ENCODE data around the gene NEBL. TPM values are rescaled to one million over a fixed set of nuclear protein-coding genes. Genes with fewer than 3 reads are reported as not detected.

The NEBL gene
- total and polyA plus RNA-seq, 11 donors: 187 to 855 (median 579) TPM

DNA sequence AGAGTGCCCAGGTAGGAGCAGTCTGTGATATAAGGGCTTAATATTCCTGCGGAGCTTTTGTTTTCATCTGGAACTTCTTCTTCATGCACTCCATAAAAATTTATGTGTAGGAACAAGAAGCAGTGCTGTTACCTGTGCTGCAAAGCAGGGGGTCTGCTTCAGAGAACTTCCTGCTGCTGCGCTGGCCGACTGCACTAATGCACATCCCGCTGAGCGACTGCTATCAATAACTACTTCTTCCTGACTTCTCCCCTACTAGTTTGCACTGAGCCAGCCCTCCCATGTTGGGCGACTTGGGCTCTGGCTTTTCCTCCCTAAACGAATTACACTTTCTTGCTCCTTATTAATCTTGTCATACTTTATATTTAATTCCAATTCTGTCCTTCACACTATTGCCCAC lies 150.3 kb downstream of the NEBL start:
- Histone ChIP-seq H3K27me3 (no peaks in the 10 kb centered on the region), H3K27ac (no peak overlapping the region), H3K4me3 (no peak overlapping the region), H3K36me3 (no peaks in the 10 kb centered on the region), H3K4me1 (peaks cover 0 to 4% (median 0%) of the 10 kb centered on the region in 12 donors), H3K9me3 (peaks cover 0 to 29% (median 20%) of the 10 kb centered on the region in 12 donors)
- DNase-seq (no peak), ATAC-seq (no peak)
- TF ChIP-seq, protein P1, sequence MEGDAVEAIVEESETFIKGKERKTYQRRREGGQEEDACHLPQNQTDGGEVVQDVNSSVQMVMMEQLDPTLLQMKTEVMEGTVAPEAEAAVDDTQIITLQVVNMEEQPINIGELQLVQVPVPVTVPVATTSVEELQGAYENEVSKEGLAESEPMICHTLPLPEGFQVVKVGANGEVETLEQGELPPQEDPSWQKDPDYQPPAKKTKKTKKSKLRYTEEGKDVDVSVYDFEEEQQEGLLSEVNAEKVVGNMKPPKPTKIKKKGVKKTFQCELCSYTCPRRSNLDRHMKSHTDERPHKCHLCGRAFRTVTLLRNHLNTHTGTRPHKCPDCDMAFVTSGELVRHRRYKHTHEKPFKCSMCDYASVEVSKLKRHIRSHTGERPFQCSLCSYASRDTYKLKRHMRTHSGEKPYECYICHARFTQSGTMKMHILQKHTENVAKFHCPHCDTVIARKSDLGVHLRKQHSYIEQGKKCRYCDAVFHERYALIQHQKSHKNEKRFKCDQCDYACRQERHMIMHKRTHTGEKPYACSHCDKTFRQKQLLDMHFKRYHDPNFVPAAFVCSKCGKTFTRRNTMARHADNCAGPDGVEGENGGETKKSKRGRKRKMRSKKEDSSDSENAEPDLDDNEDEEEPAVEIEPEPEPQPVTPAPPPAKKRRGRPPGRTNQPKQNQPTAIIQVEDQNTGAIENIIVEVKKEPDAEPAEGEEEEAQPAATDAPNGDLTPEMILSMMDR (IDR thresholded peaks at IDR 0.05): no peak
- no peak for TF ChIP-seq POLR2A (IDR thresholded peaks at IDR 0.05)
- 83 to 89% (median 87%) methylated on average over 7 of the region's 7 CpGs for WGBS, 4 donors
- intact Hi-C loops (cut with DNase I): no loop called here

DNA sequence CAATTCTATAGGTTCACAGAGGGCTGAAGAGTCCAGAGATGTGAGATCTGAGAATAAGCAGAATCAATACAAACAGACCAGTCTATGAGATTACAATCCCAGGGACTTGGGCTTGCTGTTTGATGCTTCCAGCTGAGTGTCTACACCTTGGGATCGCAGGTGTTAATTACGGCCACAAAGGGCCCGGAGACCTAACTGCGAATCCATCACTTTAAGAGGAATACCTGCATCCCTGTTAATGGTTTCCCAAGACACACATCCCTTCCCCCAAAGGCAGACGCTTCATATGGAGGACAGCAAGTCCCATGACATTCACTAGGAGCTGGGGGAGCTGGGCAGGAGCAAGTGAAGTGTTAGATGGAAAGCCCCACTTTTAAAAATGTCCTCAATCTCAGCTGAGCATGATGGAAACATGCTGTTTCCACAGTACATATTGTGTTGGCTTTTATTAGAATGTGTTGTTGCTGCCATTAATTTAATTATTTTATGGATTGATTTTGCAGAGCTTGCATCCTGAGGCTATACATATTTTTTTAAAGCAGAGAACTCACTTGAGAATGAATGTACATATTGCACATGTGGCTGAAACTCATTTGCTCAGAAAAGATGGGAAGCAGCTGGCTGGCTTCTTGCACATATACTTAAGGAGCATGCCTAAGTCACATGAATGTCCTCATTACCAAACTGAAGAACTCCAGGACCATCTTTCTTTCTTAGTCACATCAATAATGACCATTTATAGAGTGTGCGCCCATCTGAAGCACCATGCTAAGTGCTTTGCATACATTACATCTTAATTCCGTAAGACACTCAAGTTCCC lies 151.3 kb downstream of the NEBL start:
- peaks cover 0 to 22% (median 13%) of the 10 kb centered on the region in 12 donors for H3K9me3 ChIP-seq
- H3K27ac ChIP-seq: no peak overlapping the region
- no peak for TF ChIP-seq POLR2A (IDR thresholded peaks at IDR 0.05)
- TF ChIP-seq, protein P1 (IDR thresholded peaks at IDR 0.05): no peak
- peaks cover 0 to 4% (median 0%) of the 10 kb centered on the region in 12 donors for H3K4me1 ChIP-seq
- intact Hi-C loops (cut with DNase I): no loop called here
- ATAC-seq: no peak
- no peaks in the 10 kb centered on the region for H3K36me3 ChIP-seq
- H3K4me3 ChIP-seq: no peak overlapping the region
- WGBS, 4 donors: 82 to 88% (median 83%) methylated on average over 7 of the region's 7 CpGs
- H3K27me3 ChIP-seq: no peaks in the 10 kb centered on the region
- no peak for DNase-seq

DNA sequence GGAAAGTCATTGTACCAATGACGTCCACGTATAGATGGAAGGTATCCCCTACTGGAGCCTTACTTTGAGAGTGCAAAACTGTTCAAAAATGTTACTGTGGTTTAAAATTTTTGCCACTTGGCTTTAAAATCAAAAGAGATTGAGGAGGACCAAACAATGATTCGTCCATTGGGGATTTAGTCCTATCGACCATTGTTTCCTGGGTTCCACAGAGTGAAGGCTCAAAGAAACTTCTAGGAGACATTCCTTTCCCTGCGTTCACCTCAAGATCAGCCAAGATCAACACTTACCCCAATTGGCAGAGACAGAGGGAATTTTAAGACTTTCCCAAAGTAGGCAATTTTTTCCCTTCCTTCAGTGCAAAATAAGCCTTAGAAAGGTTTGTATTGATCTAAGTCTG lies 152.3 kb downstream of the NEBL start:
- intact Hi-C loops (cut with DNase I): no loop called here
- ATAC-seq (no peak), DNase-seq (no peak)
- H3K36me3 ChIP-seq: no peaks in the 10 kb centered on the region
- peaks cover 0 to 13% (median 7%) of the 10 kb centered on the region in 12 donors for H3K9me3 ChIP-seq
- no peak overlapping the region for H3K27ac ChIP-seq
- TF ChIP-seq, protein P1 (IDR thresholded peaks at IDR 0.05): no peak
- TF ChIP-seq POLR2A (IDR thresholded peaks at IDR 0.05): no peak
- 82 to 88% (median 86%) methylated on average over 5 of the region's 5 CpGs for WGBS, 4 donors
- no peak overlapping the region for H3K4me3 ChIP-seq
- H3K27me3 ChIP-seq: no peaks in the 10 kb centered on the region
- peaks cover 0 to 4% (median 0%) of the 10 kb centered on the region in 12 donors for H3K4me1 ChIP-seq

DNA sequence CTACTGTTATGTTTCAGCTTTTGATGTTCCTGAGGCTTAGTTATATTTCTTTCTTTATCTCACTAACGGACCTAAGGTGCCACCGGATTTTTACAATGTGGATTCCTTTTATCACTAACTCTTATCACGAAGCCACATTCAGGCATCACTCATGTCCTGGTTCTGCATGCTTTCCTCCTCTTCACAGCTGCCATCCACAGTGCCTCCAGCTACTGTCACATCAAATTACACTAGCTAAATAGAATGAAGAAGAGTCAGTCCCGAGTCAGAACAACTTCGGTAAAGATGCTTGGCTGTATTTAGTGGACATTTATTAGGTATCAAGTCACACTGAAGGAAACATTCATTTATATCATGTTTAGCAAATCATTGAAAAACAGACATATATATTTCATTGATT lies 153.2 kb downstream of the NEBL start:
- Histone ChIP-seq H3K4me3 (no peak overlapping the region), H3K27me3 (no peaks in the 10 kb centered on the region), H3K9me3 (peaks cover 0 to 8% (median 0%) of the 10 kb centered on the region in 12 donors), H3K27ac (no peak overlapping the region), H3K4me1 (peaks cover 0 to 4% (median 0%) of the 10 kb centered on the region in 12 donors), H3K36me3 (no peaks in the 10 kb centered on the region)
- no peak for ATAC-seq
- 43 to 50% (median 48%) methylated on average over 5 of the region's 5 CpGs for WGBS, 4 donors
- DNase-seq: no peak
- intact Hi-C loops (cut with DNase I): no loop called here
- TF ChIP-seq, protein P1 (IDR thresholded peaks at IDR 0.05): no peak
- no peak for TF ChIP-seq POLR2A (IDR thresholded peaks at IDR 0.05)
